ENCODE measurements around the gene SPATA31C1.
"Not testable (repeated sequence)": the region's sequence is repeated elsewhere in the genome, so short reads cannot be mapped to it uniquely, and the experiment has no call there.

SPATA31C1 gene

GRCh38 chr9:87886933-87887505 lies 30.7 kb upstream of the SPATA31C1 start:
- DNase-seq, result no peak

DNA sequence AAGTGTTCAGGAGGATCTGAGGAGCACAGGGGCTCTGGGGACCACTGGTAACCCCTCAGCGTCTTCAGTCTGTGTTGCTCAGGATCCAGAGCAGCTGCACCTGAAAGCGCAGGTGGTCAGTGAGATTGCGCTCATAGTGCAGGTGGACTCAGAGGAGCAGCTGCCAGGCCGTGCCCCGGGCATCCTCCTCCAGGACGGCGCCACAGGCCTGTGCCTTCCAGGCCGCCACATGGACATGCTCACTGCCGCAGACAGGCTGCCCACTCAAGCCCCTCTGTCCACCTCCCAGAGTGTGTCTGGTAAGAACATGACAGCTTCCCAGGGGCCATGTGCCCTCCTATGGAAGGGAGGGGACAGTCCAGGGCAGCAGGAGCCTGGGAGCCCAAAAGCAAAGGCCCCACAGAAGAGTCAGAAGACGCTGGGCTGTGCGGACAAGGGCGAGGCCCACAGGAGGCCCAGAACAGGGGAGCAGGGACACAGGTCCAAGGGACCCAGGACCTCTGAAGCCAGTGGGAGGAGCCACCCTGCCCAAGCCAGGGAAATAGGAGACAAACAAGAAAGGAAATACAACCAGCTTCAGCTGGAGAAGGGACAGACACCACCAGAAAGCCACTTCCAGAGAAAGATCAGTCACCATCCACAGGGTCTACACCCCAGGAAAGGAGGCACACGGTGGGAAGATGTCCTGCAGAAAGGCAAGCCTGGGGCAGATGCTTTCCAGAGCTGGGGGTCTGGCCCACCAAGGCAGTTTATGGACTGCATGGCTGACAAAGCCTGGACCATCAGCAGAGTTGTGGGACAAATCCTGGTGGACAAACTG lies 29.9 kb upstream of the SPATA31C1 start:
- DNase-seq, result no peak

- DNase-seq, result no peak
These were observed 29.3 kb upstream of the SPATA31C1 start for GRCh38 chr9:87888501-87888900.

GRCh38 chr9:87889065-87889881 lies 28.5 kb upstream of the SPATA31C1 start:
- DNase-seq, result no peak

DNA sequence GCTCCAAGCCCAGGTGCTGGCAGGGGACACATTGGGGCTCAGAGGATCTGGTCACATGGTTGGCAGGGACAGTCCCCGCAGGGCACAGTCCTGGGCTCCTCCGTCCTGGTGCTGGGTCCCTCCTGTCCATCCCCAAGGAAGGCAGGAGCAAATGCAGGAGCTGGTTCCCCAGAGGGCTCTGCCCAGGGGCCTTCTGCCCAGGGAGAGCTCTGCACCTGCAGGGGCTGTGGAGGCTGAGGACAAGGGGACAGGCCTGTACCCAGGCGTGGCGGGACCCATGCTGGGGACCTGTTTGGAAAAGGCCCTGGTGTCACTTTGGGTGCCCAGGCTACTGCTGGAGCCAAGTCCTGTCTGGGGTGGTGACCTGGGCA lies 27.9 kb upstream of the SPATA31C1 start:
- no peak for DNase-seq

DNA sequence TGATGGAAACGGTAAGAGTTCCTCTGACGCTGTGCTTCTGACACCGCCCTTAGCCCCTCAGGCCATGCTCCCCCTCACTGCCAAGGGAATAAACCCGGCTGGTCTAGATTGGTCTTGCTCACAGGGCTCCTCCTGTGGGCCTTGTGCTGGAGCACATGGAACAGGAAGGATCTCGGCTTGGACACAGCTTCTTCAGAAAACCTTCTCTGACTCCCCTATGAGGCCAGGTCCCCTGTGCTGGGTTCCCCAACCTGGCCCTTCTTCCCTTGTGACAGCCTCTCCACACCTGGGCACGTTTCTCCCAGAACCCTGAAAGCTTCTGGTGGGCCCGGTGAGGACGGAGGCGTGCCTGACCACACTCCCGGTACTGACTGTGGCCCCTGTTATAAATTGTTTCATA lies 26.9 kb upstream of the SPATA31C1 start:
- DNase-seq, result no peak

GRCh38 chr9:87891754-87892153 lies 26.0 kb upstream of the SPATA31C1 start:
- no peak for DNase-seq

DNA sequence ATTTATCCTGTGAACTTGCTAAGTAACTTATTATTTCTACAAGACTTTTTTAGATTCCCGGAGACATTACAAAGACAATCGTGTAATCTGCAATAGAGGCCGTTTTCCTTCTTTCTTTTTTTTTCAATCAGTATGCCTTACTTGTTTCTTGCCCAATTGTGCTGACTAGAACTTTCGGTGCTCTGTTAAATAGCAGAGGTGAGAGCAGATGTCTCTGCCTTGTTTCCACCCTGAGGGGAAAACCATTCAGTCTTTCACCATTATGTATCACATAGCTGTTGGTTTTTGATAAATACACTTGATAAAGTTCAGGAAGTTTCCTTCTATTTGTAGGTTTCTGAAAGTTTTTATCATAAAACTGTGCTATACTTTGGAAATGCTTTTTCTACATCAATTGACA lies 24.8 kb upstream of the SPATA31C1 start:
- no peak for DNase-seq

- no peak for DNase-seq
These were observed 22.6 kb upstream of the SPATA31C1 start for GRCh38 chr9:87894998-87895625.

DNA sequence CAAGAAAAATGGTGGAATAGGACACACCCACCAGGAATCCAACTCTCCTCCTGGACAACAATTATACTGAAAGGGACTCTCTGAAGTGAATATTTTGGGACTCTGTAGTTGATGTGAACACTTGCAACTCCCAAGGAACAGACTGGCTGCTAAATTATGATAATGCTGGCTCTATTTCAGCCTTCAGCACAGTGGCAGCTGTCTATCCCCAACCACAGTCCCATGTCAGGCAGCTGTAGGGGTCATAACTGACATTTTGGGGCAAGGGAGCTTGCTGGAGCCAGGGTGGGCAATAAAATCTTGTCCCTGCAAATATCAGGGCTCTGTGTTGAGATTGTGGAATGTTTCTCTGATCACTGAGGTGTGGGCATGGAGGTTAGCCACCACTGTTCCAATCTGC lies 20.9 kb upstream of the SPATA31C1 start:
- no peak for DNase-seq

GRCh38 chr9:87898151-87898550 lies 19.6 kb upstream of the SPATA31C1 start:
- DNase-seq, result no peak

DNA sequence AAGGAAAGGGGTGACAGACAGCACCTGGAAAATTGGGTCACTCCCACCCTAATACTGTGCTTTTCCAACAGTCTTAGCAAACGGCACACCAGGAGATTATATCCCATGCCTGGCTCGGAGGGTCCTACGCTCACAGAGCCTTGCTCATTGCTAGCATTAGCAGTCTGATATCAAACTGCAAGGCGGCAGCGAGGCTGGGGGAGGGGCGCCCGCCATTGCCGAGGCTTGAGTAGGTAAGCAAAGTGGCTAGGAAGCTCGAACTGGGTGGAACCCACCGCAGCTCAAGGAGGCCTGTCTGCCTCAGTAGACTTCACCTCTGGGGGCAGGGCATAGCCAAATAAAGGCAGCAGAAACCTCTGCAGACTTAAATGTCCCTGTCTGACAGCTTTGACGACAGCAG lies 15.4 kb upstream of the SPATA31C1 start:
- DNase-seq, result not testable (repeated sequence)

- DNase-seq, result no peak
These were observed 8.3 kb upstream of the SPATA31C1 start for GRCh38 chr9:87909310-87910041.

- DNase-seq, result no peak
These were observed 6.9 kb upstream of the SPATA31C1 start for GRCh38 chr9:87910821-87911220.

GRCh38 chr9:87919013-87919412 lies 1.3 kb downstream of the SPATA31C1 start:
- DNase-seq, result peak in 1 of 58 donors; percentile 4

DNA sequence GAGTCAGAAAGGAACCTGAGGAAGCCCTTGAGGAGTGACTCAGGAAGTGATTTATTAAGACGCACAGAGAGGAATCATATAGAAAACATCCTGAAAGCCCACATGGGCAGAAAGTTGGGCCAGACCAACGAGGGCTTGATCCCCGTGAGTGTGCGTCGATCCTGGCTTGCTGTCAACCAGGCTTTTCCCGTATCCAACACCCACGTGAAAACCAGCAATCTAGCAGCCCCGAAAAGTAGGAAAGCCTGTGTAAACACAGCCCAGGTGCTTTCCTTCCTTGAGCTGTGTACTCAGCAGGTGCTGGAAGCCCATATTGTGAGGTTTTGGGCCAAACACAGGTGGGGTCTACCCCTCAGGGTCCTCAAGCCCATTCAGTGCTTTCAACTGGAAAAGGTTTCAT lies 3.8 kb downstream of the SPATA31C1 start:
- DNase-seq, result not testable (repeated sequence)

GRCh38 chr9:87923012-87923411 lies 5.2 kb downstream of the SPATA31C1 start:
- peak in 1 of 58 donors; percentile 2 for DNase-seq

GRCh38 chr9:87924851-87925250 lies 7.1 kb downstream of the SPATA31C1 start:
- DNase-seq, result not testable (repeated sequence)

GRCh38 chr9:87929152-87929551 lies 11.4 kb downstream of the SPATA31C1 start:
- not testable (repeated sequence) for DNase-seq

- not testable (repeated sequence) for DNase-seq
These were observed 16.7 kb downstream of the SPATA31C1 start for GRCh38 chr9:87934444-87934843.

- not testable (repeated sequence) for DNase-seq
These were observed 19.6 kb downstream of the SPATA31C1 start for GRCh38 chr9:87937352-87937751.
